ENCODE measurements around the gene PGBD5. TPM values are rescaled to one million over a fixed set of nuclear protein-coding genes. Genes with fewer than 3 reads are reported as not detected.

Gene PGBD5
- polyA plus RNA-seq, 1 of the 3 experiments (the other 2 are of a cell fraction) = 0.15 TPM

- DNase-seq = no peak
- no peaks in the 10 kb centered on the region for H3F3A ChIP-seq (replicated peaks; ENCODE audit: insufficient read depth)
- WGBS (ENCODE audit: low lambda C conversion rate) = 66% methylated on average over 8 of the region's 8 CpGs
- no peaks in the 10 kb centered on the region for H3K9me3 ChIP-seq
- CTCF ChIA-PET = no interaction called here
- H3K9ac ChIP-seq = no peak overlapping the region
- no peaks in the 10 kb centered on the region for H3K79me2 ChIP-seq (ENCODE audit: insufficient read depth)
- H2AFZ ChIP-seq (ENCODE audit: low read depth) = no peak overlapping the region
- H4K20me1 ChIP-seq (ENCODE audit: insufficient read depth) = no peaks in the 10 kb centered on the region
- TF ChIP-seq MEF2A (IDR thresholded peaks at IDR 0.05; ENCODE audit: borderline replicate concordance, low read depth) = no peak
- TF ChIP-seq MXI1 (IDR thresholded peaks at IDR 0.05; ENCODE audit: low read depth, low read length) = no peak
- no peak for TF ChIP-seq MAX (IDR thresholded peaks at IDR 0.05; ENCODE audit: low read depth)
- no peak for TF ChIP-seq USF1 (IDR thresholded peaks at IDR 0.05; ENCODE audit: borderline replicate concordance, low read depth)
- TF ChIP-seq RCOR1 (IDR thresholded peaks at IDR 0.05; ENCODE audit: low read length) = no peak
- no peak for TF ChIP-seq FOXM1 (IDR thresholded peaks at IDR 0.05; ENCODE audit: low read depth)
- no peak for TF ChIP-seq FOXJ3 (CRISPR knock-in tag; IDR thresholded peaks at IDR 0.05)
- no peak for TF ChIP-seq RXRA (IDR thresholded peaks at IDR 0.05; ENCODE audit: borderline replicate concordance, low read depth)
- no peak for TF ChIP-seq PBX3 (IDR thresholded peaks at IDR 0.05)
- TF ChIP-seq EZH2phosphoT487 (IDR thresholded peaks at IDR 0.05; ENCODE audit: borderline replicate concordance, low read depth) = no peak
- TF ChIP-seq TAF1 (IDR thresholded peaks at IDR 0.05; ENCODE audit: borderline replicate concordance, low read depth, low read length) = no peak
- no peak for TF ChIP-seq JUND (IDR thresholded peaks at IDR 0.05)
- no peak for TF ChIP-seq NFIC (IDR thresholded peaks at IDR 0.05; ENCODE audit: borderline replicate concordance)
- no peak for TF ChIP-seq IRF3 (IDR thresholded peaks at IDR 0.05; ENCODE audit: low read depth, low read length)
- no peak for TF ChIP-seq ELF1 (IDR thresholded peaks at IDR 0.05)
- no peak for TF ChIP-seq TEAD4 (IDR thresholded peaks at IDR 0.05; ENCODE audit: borderline replicate concordance, insufficient read depth)
- no peak for TF ChIP-seq FOSL2 (IDR thresholded peaks at IDR 0.05; ENCODE audit: borderline replicate concordance, low read depth)
- no peak for TF ChIP-seq SMC3 (IDR thresholded peaks at IDR 0.05; ENCODE audit: low read depth, low read length)
- no peak for TF ChIP-seq RFX5 (IDR thresholded peaks at IDR 0.05; ENCODE audit: low read length)
- no peaks in the 10 kb centered on the region for H3K4me1 ChIP-seq (ENCODE audit: control insufficient read depth in 1 of 2, insufficient read depth in 2 of 2, low read depth in 1 of 2, low read length in 1 of 2)
- POLR2A ChIA-PET = no interaction called here
- H3K4me3 ChIP-seq (ENCODE audit: low read depth in 2 of 2, low read length in 1 of 2) = no peak overlapping the region
- H3K27me3 ChIP-seq (ENCODE audit: insufficient read depth) = no peaks in the 10 kb centered on the region
- no peak overlapping the region for H3K4me2 ChIP-seq
- no peaks in the 10 kb centered on the region for H3K36me3 ChIP-seq (replicated peaks in 1 of 2; ENCODE audit: control insufficient read depth in 1 of 2, insufficient read depth in 2 of 2, low read length in 1 of 2)
- no peak overlapping the region for H3K27ac ChIP-seq (ENCODE audit: low read depth in 2 of 2, low read length in 1 of 2)
- H3K9me2 ChIP-seq = no peaks in the 10 kb centered on the region
These were observed 94.1 kb downstream of the PGBD5 start for GRCh38 chr1:230332061-230332460.

All from SK-N-SH (cell line).